NT2/D1 (cell line): ENCODE measurements around the gene SLC7A7.
"Not testable (repeated sequence)": the region's sequence is repeated elsewhere in the genome, so short reads cannot be mapped to it uniquely, and the experiment has no call there.

Source experiments
- DNase-seq: peaks from one replicate; pipeline ENCODE4 v3.0.0-alpha.2; 2011; ENCODE audit warnings: low read depth, low spot score
- H3K27me3 ChIP-seq: 2 replicates; pipeline ENCODE4 v1.6.0; 2011; ENCODE audit warnings: mild to moderate bottlenecking; ENCODE audit not compliant: insufficient read length, insufficient read depth
- H3K36me3 ChIP-seq: 2 replicates; pipeline ENCODE4 v1.6.1; 2011; ENCODE audit warnings: mild to moderate bottlenecking, low read length, mixed read lengths; ENCODE audit not compliant: insufficient read depth, insufficient read length
- H3K4me1 ChIP-seq: 2 replicates; pipeline ENCODE4 v1.5.1; 2011; ENCODE audit not compliant: insufficient read depth, insufficient read length
- H3K4me3 ChIP-seq: 2 replicates; pipeline ENCODE4 v1.5.1; 2011; ENCODE audit warnings: low read depth; ENCODE audit not compliant: insufficient read length
- H3K9ac ChIP-seq: 2 replicates; pipeline ENCODE4 v1.6.0; 2011; ENCODE audit warnings: low read depth; ENCODE audit not compliant: insufficient read length
- H3K9me3 ChIP-seq: 2 replicates; pipeline ENCODE4 v1.5.1; 2011; ENCODE audit warnings: mild to moderate bottlenecking, low read length; ENCODE audit not compliant: insufficient read depth
- SUZ12 ChIP-seq: IDR thresholded peaks from 2 replicates; pipeline ENCODE4 v1.6.1; 2011; ENCODE audit not compliant: insufficient read length, insufficient read depth; ENCODE audit errors: extremely low read depth
- YY1 ChIP-seq: IDR thresholded peaks from 2 replicates; pipeline ENCODE4 v1.6.1; 2011; ENCODE audit not compliant: insufficient read length, insufficient read depth
- ZNF274 ChIP-seq: IDR thresholded peaks from 2 replicates; pipeline ENCODE4 v1.6.1; 2011; ENCODE audit warnings: mild to moderate bottlenecking, low read depth, low read length

The SLC7A7 gene

GRCh38 chr14:22792158-22792557 lies 23.1 kb downstream of the SLC7A7 start:
- no peak overlapping the region for H3K4me3 ChIP-seq
- no peak for DNase-seq
- no peaks in the 10 kb centered on the region for H3K9me3 ChIP-seq
- peaks cover 3% of the 10 kb centered on the region for H3K4me1 ChIP-seq
- no peaks in the 10 kb centered on the region for H3K27me3 ChIP-seq
- H3K36me3 ChIP-seq: no peaks in the 10 kb centered on the region
- TF ChIP-seq YY1 (no peak), ZNF274 (no peak), SUZ12 (no peak)
- no peak overlapping the region for H3K9ac ChIP-seq

- H3K9me3 ChIP-seq: no peaks in the 10 kb centered on the region
- no peak for DNase-seq
- TF ChIP-seq YY1 (no peak), ZNF274 (no peak), SUZ12 (no peak)
- no peak overlapping the region for H3K9ac ChIP-seq
- H3K4me1 ChIP-seq: no peaks in the 10 kb centered on the region
- H3K4me3 ChIP-seq: no peak overlapping the region
- H3K36me3 ChIP-seq: no peaks in the 10 kb centered on the region
- no peaks in the 10 kb centered on the region for H3K27me3 ChIP-seq
Measured at GRCh38 chr14:22791301-22791700, 23.9 kb downstream of the SLC7A7 start.

GRCh38 chr14:22786685-22787084 lies 28.6 kb downstream of the SLC7A7 start:
- Histone ChIP-seq H3K9me3 (no peaks in the 10 kb centered on the region), H3K4me1 (no peaks in the 10 kb centered on the region), H3K27me3 (no peaks in the 10 kb centered on the region), H3K4me3 (no peak overlapping the region), H3K36me3 (no peaks in the 10 kb centered on the region), H3K9ac (no peak overlapping the region)
- TF ChIP-seq ZNF274 (no peak), SUZ12 (no peak), YY1 (no peak)
- no peak for DNase-seq

GRCh38 chr14:22781301-22781991 lies 33.8 kb downstream of the SLC7A7 start:
- Histone ChIP-seq H3K9me3 (no peaks in the 10 kb centered on the region), H3K9ac (no peak overlapping the region), H3K4me3 (no peak overlapping the region), H3K27me3 (no peaks in the 10 kb centered on the region), H3K36me3 (peaks cover 7% of the 10 kb centered on the region), H3K4me1 (peaks cover 3% of the 10 kb centered on the region)
- TF ChIP-seq SUZ12 (no peak), ZNF274 (no peak), YY1 (no peak)
- DNase-seq: no peak

- no peaks in the 10 kb centered on the region for H3K27me3 ChIP-seq
- H3K36me3 ChIP-seq: peaks cover 12% of the 10 kb centered on the region
- H3K9me3 ChIP-seq: no peaks in the 10 kb centered on the region
- peaks cover 3% of the 10 kb centered on the region for H3K4me1 ChIP-seq
- no peak overlapping the region for H3K4me3 ChIP-seq
- H3K9ac ChIP-seq: no peak overlapping the region
- no peak for TF ChIP-seq ZNF274
- no peak for TF ChIP-seq YY1
- no peak for TF ChIP-seq SUZ12
- DNase-seq: no peak
Measured at GRCh38 chr14:22780941-22781300, 34.3 kb downstream of the SLC7A7 start.

GRCh38 chr14:22780105-22780679 lies 35.0 kb downstream of the SLC7A7 start:
- Histone ChIP-seq H3K27me3 (no peaks in the 10 kb centered on the region), H3K36me3 (peaks cover 20% of the 10 kb centered on the region), H3K9me3 (no peaks in the 10 kb centered on the region), H3K9ac (no peak overlapping the region), H3K4me1 (peaks cover 3% of the 10 kb centered on the region), H3K4me3 (no peak overlapping the region)
- TF ChIP-seq ZNF274 (no peak), YY1 (no peak), SUZ12 (no peak)
- DNase-seq: no peak

- TF ChIP-seq SUZ12 (no peak), YY1 (no peak), ZNF274 (no peak)
- DNase-seq: no peak
- Histone ChIP-seq H3K4me1 (peaks cover 3% of the 10 kb centered on the region), H3K9ac (no peak overlapping the region), H3K36me3 (peaks cover 41% of the 10 kb centered on the region), H3K9me3 (no peaks in the 10 kb centered on the region), H3K27me3 (no peaks in the 10 kb centered on the region), H3K4me3 (no peak overlapping the region)
Measured at GRCh38 chr14:22778084-22778483, 37.2 kb downstream of the SLC7A7 start.

GRCh38 chr14:22776849-22777248 lies 38.4 kb downstream of the SLC7A7 start:
- not testable (repeated sequence) for DNase-seq, H3K4me3 ChIP-seq, H3K9ac ChIP-seq, H3K4me1 ChIP-seq, H3K27me3 ChIP-seq, H3K9me3 ChIP-seq
- H3K36me3 ChIP-seq: peaks cover 49% of the 10 kb centered on the region
